ENCODE measurements around the gene OR9A2.

Gene OR9A2

GRCh38 chr7:143027032-143027431, at the start of gene OR9A2:
TSS of gene OR9A2 (minus strand) at chr7:143027132. CDS start at chr7:143027132, 0 bp downstream.
- no peak for DNase-seq

- no peak for DNase-seq
Observed at GRCh38 chr7:143074141-143074540, 47.2 kb upstream of the OR9A2 start.

GRCh38 chr7:143073556-143073955, 46.6 kb upstream of the OR9A2 start:
- DNase-seq = no peak

GRCh38 chr7:143069912-143070500, 43.1 kb upstream of the OR9A2 start:
- no peak for DNase-seq

GRCh38 chr7:143068446-143068845, 41.5 kb upstream of the OR9A2 start:
- DNase-seq = no peak

- no peak for DNase-seq
Observed at GRCh38 chr7:143063741-143064140, 36.8 kb upstream of the OR9A2 start.

GRCh38 chr7:143055754-143056153, 28.8 kb upstream of the OR9A2 start:
- no peak for DNase-seq

GRCh38 chr7:143054621-143055020, 27.7 kb upstream of the OR9A2 start:
- no peak for DNase-seq

- no peak for DNase-seq
Observed at GRCh38 chr7:143052041-143052440, 25.1 kb upstream of the OR9A2 start, which contains the start of gene OR6V1. TSS of gene OR6V1 (plus strand) at chr7:143052341. CDS start at chr7:143052341, 0 bp downstream.

- no peak for DNase-seq
Observed at GRCh38 chr7:143050931-143051330, 24.0 kb upstream of the OR9A2 start.

- peak; percentile 27 for DNase-seq
Observed at GRCh38 chr7:143049362-143049761, 22.4 kb upstream of the OR9A2 start.

- DNase-seq = peak; percentile 55
Observed at GRCh38 chr7:143048827-143049226, 21.9 kb upstream of the OR9A2 start.

GRCh38 chr7:143047326-143047725, 20.4 kb upstream of the OR9A2 start:
- peak; percentile 86 for DNase-seq

- DNase-seq = peak; percentile 64
Observed at GRCh38 chr7:143046426-143046851, 19.5 kb upstream of the OR9A2 start.

- DNase-seq = no peak
Observed at GRCh38 chr7:143043391-143043790, 16.5 kb upstream of the OR9A2 start.

GRCh38 chr7:143042790-143043271, 15.9 kb upstream of the OR9A2 start:
- no peak for DNase-seq

GRCh38 chr7:143042159-143042789, 15.3 kb upstream of the OR9A2 start:
- no peak for DNase-seq

- DNase-seq = no peak
Observed at GRCh38 chr7:143041346-143041745, 14.4 kb upstream of the OR9A2 start.

GRCh38 chr7:143040209-143040715, 13.3 kb upstream of the OR9A2 start:
- no peak for DNase-seq

GRCh38 chr7:143038635-143039034, 11.7 kb upstream of the OR9A2 start:
- DNase-seq = no peak

- DNase-seq = no peak
Observed at GRCh38 chr7:143027683-143028082, 751 bp upstream of the OR9A2 start.

GRCh38 chr7:143025371-143025770, 1.6 kb downstream of the OR9A2 start:
- no peak for DNase-seq

GRCh38 chr7:143023047-143023446, 3.9 kb downstream of the OR9A2 start:
- no peak for DNase-seq

- no peak for DNase-seq
Observed at GRCh38 chr7:143018931-143019330, 8.0 kb downstream of the OR9A2 start.

Measured in inflammatory macrophage treated with lipopolysaccharide for 4 hours (primary cell).